HepG2 (cell line): ENCODE measurements around the gene RACGAP1.

Source experiments
- ATF3 ChIP-seq: sonication (generic); formaldehyde crosslinking; IDR thresholded peaks from 2 replicates; pipeline ENCODE4 v1.4.0; 2020; ENCODE audit warnings: missing genetic modification reagents
- PHF8 ChIP-seq: sonication (generic); formaldehyde crosslinking; IDR thresholded peaks from 2 replicates; pipeline ENCODE4 v1.5.0; 2020; ENCODE audit warnings: missing genetic modification reagents
- XRCC5 ChIP-seq: fragments of 200-400 bp; formaldehyde crosslinking; optimal IDR thresholded peaks from 2 replicates; pipeline ENCODE3; 2017; ENCODE audit warnings: mild to moderate bottlenecking, low read length
- ZNF230 ChIP-seq: sonication (generic); formaldehyde crosslinking; IDR thresholded peaks from 2 replicates; pipeline ENCODE4 v1.4.0; 2020; ENCODE audit warnings: mild to moderate bottlenecking, missing genetic modification reagents
- ZNF670 ChIP-seq: sonication (generic); formaldehyde crosslinking; IDR thresholded peaks from 2 replicates; pipeline ENCODE4 v1.8.0; 2022; ENCODE audit warnings: mild to moderate bottlenecking, missing genetic modification reagents, borderline replicate concordance
- ZNF790 ChIP-seq: sonication (generic); formaldehyde crosslinking; IDR thresholded peaks from 2 replicates; pipeline ENCODE4 v1.8.0; 2022; ENCODE audit warnings: missing genetic modification reagents, mild to moderate bottlenecking, borderline replicate concordance
- TF ChIP-seq, protein P1 (sequence below), 2 experiments: IDR thresholded peaks; 2 replicates each; pipeline ENCODE4 v1.6.1; 2011 to 2012; ENCODE audit warnings: low read length in 2 of 2, borderline replicate concordance in 1 of 2, low read depth in 1 of 2, mild to moderate bottlenecking in 1 of 2, moderate library complexity in 1 of 2

DNA sequence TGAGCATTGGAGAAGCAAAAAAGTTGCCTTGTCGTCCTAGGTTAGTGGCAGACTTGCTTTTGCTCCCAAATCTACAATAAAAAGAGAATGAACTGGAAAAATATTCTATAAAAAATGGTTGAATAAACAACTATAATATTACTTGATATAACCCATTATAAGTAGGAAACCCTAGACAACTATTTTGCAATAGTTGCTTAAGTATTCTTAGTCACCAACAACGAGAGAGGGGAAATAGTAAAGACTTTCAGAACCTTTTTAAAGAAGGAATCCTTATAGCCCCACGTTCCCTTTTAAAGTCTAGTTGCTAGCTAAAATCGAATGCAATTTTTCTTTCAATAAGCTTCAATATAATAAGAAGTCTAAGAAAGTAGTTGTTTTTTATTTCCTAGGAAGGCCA is 35.0 kb downstream of the RACGAP1 start:
- TF ChIP-seq PHF8 (CRISPR knock-in tag), result no peak
- no peak for TF ChIP-seq ZNF790 (CRISPR knock-in tag)
- TF ChIP-seq ATF3 (CRISPR knock-in tag), result no peak
- no peak for TF ChIP-seq ZNF230 (CRISPR knock-in tag)
- TF ChIP-seq, protein P1, sequence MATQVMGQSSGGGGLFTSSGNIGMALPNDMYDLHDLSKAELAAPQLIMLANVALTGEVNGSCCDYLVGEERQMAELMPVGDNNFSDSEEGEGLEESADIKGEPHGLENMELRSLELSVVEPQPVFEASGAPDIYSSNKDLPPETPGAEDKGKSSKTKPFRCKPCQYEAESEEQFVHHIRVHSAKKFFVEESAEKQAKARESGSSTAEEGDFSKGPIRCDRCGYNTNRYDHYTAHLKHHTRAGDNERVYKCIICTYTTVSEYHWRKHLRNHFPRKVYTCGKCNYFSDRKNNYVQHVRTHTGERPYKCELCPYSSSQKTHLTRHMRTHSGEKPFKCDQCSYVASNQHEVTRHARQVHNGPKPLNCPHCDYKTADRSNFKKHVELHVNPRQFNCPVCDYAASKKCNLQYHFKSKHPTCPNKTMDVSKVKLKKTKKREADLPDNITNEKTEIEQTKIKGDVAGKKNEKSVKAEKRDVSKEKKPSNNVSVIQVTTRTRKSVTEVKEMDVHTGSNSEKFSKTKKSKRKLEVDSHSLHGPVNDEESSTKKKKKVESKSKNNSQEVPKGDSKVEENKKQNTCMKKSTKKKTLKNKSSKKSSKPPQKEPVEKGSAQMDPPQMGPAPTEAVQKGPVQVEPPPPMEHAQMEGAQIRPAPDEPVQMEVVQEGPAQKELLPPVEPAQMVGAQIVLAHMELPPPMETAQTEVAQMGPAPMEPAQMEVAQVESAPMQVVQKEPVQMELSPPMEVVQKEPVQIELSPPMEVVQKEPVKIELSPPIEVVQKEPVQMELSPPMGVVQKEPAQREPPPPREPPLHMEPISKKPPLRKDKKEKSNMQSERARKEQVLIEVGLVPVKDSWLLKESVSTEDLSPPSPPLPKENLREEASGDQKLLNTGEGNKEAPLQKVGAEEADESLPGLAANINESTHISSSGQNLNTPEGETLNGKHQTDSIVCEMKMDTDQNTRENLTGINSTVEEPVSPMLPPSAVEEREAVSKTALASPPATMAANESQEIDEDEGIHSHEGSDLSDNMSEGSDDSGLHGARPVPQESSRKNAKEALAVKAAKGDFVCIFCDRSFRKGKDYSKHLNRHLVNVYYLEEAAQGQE (IDR thresholded peaks at IDR 0.05; ENCODE audit: borderline replicate concordance in 1 of 2, low read depth in 1 of 2, low read length in 2 of 2), result no peak
- TF ChIP-seq ZNF670 (CRISPR knock-in tag), result no peak
- TF ChIP-seq XRCC5, result no peak
